ENCODE results near the gene LUC7L3.

Gene LUC7L3

GRCh38 chr17:50758989-50759544, 39.7 kb downstream of the LUC7L3 start:
- DNase-seq (ENCODE audit: low read depth), result no peak

- no peak for DNase-seq (ENCODE audit: low read depth)
Observed at GRCh38 chr17:50762177-50762576, 42.8 kb downstream of the LUC7L3 start.

- DNase-seq (ENCODE audit: low read depth), result no peak
Observed at GRCh38 chr17:50763716-50764475, 44.5 kb downstream of the LUC7L3 start.

- DNase-seq (ENCODE audit: low read depth), result no peak
Observed at GRCh38 chr17:50764734-50765149, 45.3 kb downstream of the LUC7L3 start.

- no peak for DNase-seq (ENCODE audit: low read depth)
Observed at GRCh38 chr17:50765454-50766221, 46.2 kb downstream of the LUC7L3 start.

- no peak for DNase-seq (ENCODE audit: low read depth)
Observed at GRCh38 chr17:50766222-50767023, 47.0 kb downstream of the LUC7L3 start.

GRCh38 chr17:50767030-50767429, 47.6 kb downstream of the LUC7L3 start:
- no peak for DNase-seq (ENCODE audit: low read depth)

- DNase-seq (ENCODE audit: low read depth), result no peak
Observed at GRCh38 chr17:50767446-50767845, 48.0 kb downstream of the LUC7L3 start, which contains the start of gene ANKRD40CL. Gene ANKRD40CL, minus strand, starts transcription at chr17:50767518. Its CDS starts 605 bp downstream, at chr17:50766913.

GRCh38 chr17:50768346-50768761, 49.0 kb downstream of the LUC7L3 start:
- DNase-seq (ENCODE audit: low read depth), result no peak

GRCh38 chr17:50769884-50770283, 50.5 kb downstream of the LUC7L3 start:
- DNase-seq (ENCODE audit: low read depth), result no peak

- no peak for DNase-seq (ENCODE audit: low read depth)
Observed at GRCh38 chr17:50770346-50770745, 50.9 kb downstream of the LUC7L3 start.

- DNase-seq (ENCODE audit: low read depth), result no peak
Observed at GRCh38 chr17:50771991-50772785, 52.8 kb downstream of the LUC7L3 start.

- no peak for DNase-seq (ENCODE audit: low read depth)
Observed at GRCh38 chr17:50774225-50774803, 54.9 kb downstream of the LUC7L3 start.

- DNase-seq (ENCODE audit: low read depth), result no peak
Observed at GRCh38 chr17:50775926-50776325, 56.5 kb downstream of the LUC7L3 start.

GRCh38 chr17:50778471-50778870, 59.1 kb downstream of the LUC7L3 start:
- DNase-seq (ENCODE audit: low read depth), result no peak

GRCh38 chr17:50778988-50779387, 59.6 kb downstream of the LUC7L3 start:
- DNase-seq (ENCODE audit: low read depth), result no peak

GRCh38 chr17:50779747-50780353, 60.4 kb downstream of the LUC7L3 start:
- DNase-seq (ENCODE audit: low read depth), result no peak

- DNase-seq (ENCODE audit: low read depth), result no peak
Observed at GRCh38 chr17:50781167-50781566, 61.8 kb downstream of the LUC7L3 start.

GRCh38 chr17:50783193-50783660, 63.8 kb downstream of the LUC7L3 start:
- DNase-seq (ENCODE audit: low read depth), result peak; percentile 78

- no peak for DNase-seq (ENCODE audit: low read depth)
Observed at GRCh38 chr17:50783905-50784304, 64.5 kb downstream of the LUC7L3 start.
